Brain microvascular endothelial cell (primary cell): ENCODE measurements around the gene PRKN.

ENCODE experiments used
- DNase-seq: peaks from one replicate; pipeline ENCODE4 v3.0.0-alpha.2; 2020
- H3K27ac ChIP-seq: fragments of 250-450 bp; sonication (Bioruptor Pico); 2 replicates; pipeline ENCODE4 v1.5.1; 2020; ENCODE audit warnings: mild to moderate bottlenecking, moderate library complexity
- H3K27me3 ChIP-seq: fragments of 250-450 bp; sonication (Bioruptor Pico); replicated peaks from 2 replicates; pipeline ENCODE4 v1.5.1; 2020; ENCODE audit warnings: mild to moderate bottlenecking
- H3K36me3 ChIP-seq: fragments of 250-450 bp; sonication (Bioruptor Pico); replicated peaks from 2 replicates; pipeline ENCODE4 v1.5.1; 2020; ENCODE audit warnings: mild to moderate bottlenecking
- H3K4me3 ChIP-seq: 2 replicates; pipeline ENCODE4 v1.5.1; 2011; ENCODE audit warnings: low read depth, mild to moderate bottlenecking, control low read depth, low read length, moderate library complexity
- in situ Hi-C: cut with HindIII; loops from 2 replicates; pipeline ENCODE4 v1.10.0; 2017; ENCODE audit warnings: low sequenced_read_pairs, low pct_ligation_motif_present
- TF ChIP-seq, protein P1 (sequence below): IDR thresholded peaks from 2 replicates; pipeline ENCODE4 v1.5.1; 2011; ENCODE audit warnings: low read depth, mild to moderate bottlenecking, moderate library complexity, low read length, control low read depth, inconsistent platforms; ENCODE audit errors: missing control alignments

The PRKN gene

DNA sequence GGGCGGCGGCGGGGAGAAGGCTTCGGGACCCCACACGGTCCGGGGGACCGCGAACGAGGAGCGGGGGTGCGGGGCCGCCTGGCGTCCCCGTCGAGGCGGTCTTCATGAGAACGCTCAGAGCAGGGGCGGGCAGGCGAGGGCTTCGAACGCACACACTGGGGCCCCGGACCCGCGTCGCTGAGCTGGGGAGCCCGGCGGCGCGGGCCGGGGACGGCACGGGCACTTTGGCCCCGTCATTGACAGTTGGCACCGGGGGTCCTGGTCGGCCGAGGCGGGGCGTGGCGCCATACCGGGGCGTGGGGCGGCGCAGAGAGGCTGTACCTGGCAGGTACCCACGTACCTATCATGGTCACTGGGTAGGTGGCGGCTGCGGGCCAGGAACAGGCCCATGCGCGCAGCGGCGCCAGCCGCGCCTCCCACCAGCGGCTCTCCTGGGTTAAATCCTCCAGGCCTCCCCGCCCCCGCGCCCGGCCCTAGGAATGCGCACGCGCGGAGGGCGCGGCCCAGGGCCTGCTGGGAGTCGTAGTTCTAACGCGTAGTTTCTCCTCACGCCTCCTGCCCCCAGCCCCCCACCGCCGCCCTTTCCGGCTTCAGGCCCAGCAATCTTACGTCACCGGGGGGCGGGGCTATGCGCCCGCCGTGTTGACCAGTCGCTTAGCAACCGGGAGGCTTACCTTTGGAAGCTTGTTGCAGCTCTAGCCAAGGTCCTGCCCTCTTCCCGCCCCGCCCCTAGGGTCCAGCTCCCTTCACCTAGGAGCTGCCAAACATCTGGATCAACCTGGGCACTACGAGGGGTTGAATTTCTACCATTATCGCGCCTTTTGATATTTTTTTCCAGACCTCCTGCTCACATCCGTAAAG is at the start of gene PRKN, which contains the start of gene PACRG:
Gene PRKN, minus strand, starts transcription at position 445 of the 861 bp plus-strand sequence.
Gene PACRG, plus strand, starts transcription at position 653 of the 861 bp plus-strand sequence.
- Histone ChIP-seq H3K4me3 (peak within 1 kb of the TSS; percentile 81), H3K27me3 (no peaks in the 10 kb centered on the region), H3K27ac (peak within 1 kb of the TSS; percentile 71), H3K36me3 (no peaks in the 10 kb centered on the region)
- peak; percentile 98 for DNase-seq
- in situ Hi-C loops: no loop called here
- TF ChIP-seq, protein P1, sequence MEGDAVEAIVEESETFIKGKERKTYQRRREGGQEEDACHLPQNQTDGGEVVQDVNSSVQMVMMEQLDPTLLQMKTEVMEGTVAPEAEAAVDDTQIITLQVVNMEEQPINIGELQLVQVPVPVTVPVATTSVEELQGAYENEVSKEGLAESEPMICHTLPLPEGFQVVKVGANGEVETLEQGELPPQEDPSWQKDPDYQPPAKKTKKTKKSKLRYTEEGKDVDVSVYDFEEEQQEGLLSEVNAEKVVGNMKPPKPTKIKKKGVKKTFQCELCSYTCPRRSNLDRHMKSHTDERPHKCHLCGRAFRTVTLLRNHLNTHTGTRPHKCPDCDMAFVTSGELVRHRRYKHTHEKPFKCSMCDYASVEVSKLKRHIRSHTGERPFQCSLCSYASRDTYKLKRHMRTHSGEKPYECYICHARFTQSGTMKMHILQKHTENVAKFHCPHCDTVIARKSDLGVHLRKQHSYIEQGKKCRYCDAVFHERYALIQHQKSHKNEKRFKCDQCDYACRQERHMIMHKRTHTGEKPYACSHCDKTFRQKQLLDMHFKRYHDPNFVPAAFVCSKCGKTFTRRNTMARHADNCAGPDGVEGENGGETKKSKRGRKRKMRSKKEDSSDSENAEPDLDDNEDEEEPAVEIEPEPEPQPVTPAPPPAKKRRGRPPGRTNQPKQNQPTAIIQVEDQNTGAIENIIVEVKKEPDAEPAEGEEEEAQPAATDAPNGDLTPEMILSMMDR: no peak

DNA sequence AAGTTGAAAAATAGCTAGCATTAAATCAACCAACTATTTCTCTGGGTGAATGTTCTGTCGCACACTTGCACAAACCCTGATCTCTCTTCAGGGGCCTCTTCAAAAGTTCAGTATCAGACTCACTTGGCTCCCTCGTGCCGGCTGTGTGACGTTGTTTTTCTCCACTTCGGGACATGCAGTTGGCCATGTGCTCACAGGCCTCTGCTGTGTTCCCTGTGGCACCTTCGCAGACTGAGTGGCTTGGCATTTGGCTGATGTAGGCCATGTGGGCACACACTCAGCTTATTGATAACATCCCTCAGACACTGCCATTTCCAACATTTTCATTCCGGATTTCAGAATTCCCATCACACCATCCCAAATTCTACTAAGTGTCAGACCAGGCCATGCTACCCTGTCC is 49.5 kb upstream of the PRKN start:
- H3K4me3 ChIP-seq: no peak overlapping the region
- no peak for DNase-seq
- in situ Hi-C loops: no loop called here
- no peak overlapping the region for H3K27ac ChIP-seq
- TF ChIP-seq, protein P1: no peak
- H3K36me3 ChIP-seq: no peaks in the 10 kb centered on the region
- no peaks in the 10 kb centered on the region for H3K27me3 ChIP-seq

DNA sequence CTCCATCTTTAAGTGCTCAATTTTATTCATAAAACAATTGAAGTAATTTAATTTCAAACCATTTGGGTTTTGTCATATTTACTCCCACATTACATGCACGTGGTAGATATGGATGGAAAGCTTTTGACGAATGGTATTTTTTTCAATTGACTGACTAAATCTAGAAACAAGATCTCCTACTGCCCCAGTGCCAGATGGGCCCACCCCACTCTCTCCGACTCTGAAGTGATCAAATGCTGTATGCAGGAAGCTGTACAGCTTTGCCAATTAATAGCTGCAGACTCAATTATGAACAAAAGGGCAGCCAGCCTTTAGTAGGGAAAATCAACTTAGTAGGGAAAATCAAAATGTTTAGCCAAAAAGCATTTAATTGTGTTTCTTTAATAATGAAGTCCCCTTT is 46.4 kb upstream of the PRKN start:
- no peak for DNase-seq
- Histone ChIP-seq H3K36me3 (no peaks in the 10 kb centered on the region), H3K4me3 (no peak overlapping the region), H3K27ac (no peak overlapping the region), H3K27me3 (no peaks in the 10 kb centered on the region)
- in situ Hi-C loops: no loop called here
- TF ChIP-seq, protein P1: no peak

DNA sequence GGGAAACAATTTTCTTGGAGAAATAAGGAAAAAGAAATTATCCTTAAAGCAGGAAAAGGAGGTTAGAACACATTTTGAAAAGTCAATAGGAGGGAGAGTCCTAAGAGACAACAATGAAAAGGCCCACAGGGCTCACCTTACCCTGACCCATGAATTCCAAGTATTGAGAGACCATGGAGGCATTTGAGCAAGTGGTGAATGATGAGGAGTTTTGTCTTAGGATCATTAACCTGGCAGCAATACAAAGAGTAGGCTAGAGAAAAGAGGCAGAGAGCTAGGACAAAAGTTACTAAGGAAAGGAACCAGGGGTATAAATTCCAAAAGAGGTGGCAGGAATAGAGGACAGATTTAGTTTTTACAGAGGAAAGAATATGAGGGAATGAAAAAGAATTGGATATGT is 44.9 kb upstream of the PRKN start:
- Histone ChIP-seq H3K36me3 (no peaks in the 10 kb centered on the region), H3K27me3 (no peaks in the 10 kb centered on the region), H3K4me3 (no peak overlapping the region), H3K27ac (no peak overlapping the region)
- in situ Hi-C loops: no loop called here
- TF ChIP-seq, protein P1: no peak
- DNase-seq: no peak

DNA sequence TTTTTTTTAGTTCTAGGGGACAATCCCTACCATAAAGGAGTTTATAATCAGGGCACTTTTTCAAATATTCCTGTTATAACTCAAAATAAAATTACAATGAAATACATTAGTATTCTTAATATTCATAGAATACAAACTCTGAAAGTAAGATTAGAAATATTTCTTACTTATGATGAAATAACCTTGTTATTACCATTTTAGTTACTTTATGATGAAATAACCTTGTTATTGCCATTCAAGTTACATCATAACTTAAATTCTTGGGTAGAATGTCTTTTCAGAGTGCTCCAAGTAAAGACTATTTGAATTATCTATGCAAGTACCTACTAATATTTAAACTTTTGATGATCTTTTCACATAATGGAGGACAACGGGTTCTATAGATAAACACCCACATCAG is 43.4 kb upstream of the PRKN start:
- Histone ChIP-seq H3K27ac (no peak overlapping the region), H3K36me3 (no peaks in the 10 kb centered on the region), H3K4me3 (no peak overlapping the region), H3K27me3 (no peaks in the 10 kb centered on the region)
- DNase-seq: no peak
- in situ Hi-C loops: no loop called here
- TF ChIP-seq, protein P1: no peak
